ENCODE measurements around the gene AFF2. TPM values are rescaled to one million over a fixed set of nuclear protein-coding genes. Genes with fewer than 3 reads are reported as not detected.

Gene AFF2
- total RNA-seq, 4 donors from 2014 or later = 0.43 to 7.9 (median 4.3) TPM

DNA sequence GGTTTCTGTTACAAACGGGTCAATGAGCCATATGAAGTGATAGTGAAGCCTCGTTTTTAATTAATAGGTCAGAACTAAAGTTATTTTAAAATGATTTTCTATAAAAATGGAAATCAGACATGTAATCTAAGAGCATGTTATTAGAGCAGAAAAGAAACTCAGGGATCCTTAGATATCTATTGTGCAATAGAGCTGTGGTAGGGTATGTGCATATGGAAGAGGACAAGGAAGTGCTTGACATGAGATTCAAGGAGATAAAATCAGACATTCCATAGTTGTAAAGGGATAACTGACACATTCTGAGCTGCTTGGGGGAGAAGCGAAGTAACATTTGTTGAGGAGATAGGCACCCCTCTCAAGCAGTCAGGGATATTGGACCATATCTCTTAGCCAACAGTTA is 143.0 kb downstream of the AFF2 start:
- Histone ChIP-seq H3K4me3 (no peak overlapping the region), H3K27ac (no peak overlapping the region), H3K9me3 (no peaks in the 10 kb centered on the region), H3K36me3 (no peaks in the 10 kb centered on the region), H3K27me3 (no peaks in the 10 kb centered on the region), H3K4me1 (no peaks in the 10 kb centered on the region)
- intact Hi-C loops (cut with DNase I; ENCODE audit: low total_unique reads) = no loop called here
- TF ChIP-seq CTCF (IDR thresholded peaks at IDR 0.05) = no peak
- no peak for TF ChIP-seq POLR2A (IDR thresholded peaks at IDR 0.05)
- DNase-seq = no peak

GRCh38 chrX:148647651-148648050 is 147.2 kb downstream of the AFF2 start:
- Histone ChIP-seq H3K9me3 (no peaks in the 10 kb centered on the region), H3K36me3 (no peaks in the 10 kb centered on the region), H3K4me1 (no peaks in the 10 kb centered on the region), H3K4me3 (no peak overlapping the region), H3K27me3 (no peaks in the 10 kb centered on the region), H3K27ac (no peak overlapping the region)
- intact Hi-C loops (cut with DNase I; ENCODE audit: low total_unique reads) = no loop called here
- TF ChIP-seq CTCF (IDR thresholded peaks at IDR 0.05) = no peak
- no peak for TF ChIP-seq POLR2A (IDR thresholded peaks at IDR 0.05)
- no peak for DNase-seq

DNA sequence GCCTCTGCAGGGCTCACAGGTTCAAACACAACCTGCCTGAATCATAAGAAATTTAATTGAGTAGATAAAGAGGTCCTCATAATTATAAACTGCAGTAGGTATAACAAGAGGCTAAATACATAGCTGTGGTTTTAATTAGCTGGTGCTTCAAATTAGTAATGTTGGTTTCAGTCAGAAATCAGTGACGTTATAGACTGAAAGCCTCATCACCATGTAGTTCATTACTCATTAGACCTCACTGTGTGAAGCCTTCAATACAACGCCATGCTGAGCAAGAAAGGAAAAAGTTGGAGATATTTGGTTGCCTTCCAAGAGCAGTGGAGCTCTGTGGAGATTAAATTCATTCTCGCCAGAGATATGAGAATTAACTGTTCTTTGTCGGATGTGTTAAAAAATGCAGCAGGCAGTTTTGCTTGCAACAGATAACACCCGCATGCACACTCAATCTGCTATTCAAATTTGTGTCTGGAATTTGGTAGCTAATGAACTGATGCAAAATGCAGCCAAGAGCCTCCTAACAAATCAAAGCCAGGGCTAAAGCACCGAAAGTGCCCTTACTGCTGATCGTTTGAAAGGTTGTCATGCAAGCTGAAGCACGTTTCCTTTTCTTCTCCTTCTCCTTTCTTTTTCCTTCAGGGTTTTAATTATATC is 148.9 kb downstream of the AFF2 start:
- no peak overlapping the region for H3K4me3 ChIP-seq
- no peaks in the 10 kb centered on the region for H3K27me3 ChIP-seq
- intact Hi-C loops (cut with DNase I; ENCODE audit: low total_unique reads) = no loop called here
- H3K27ac ChIP-seq = no peak overlapping the region
- H3K9me3 ChIP-seq = no peaks in the 10 kb centered on the region
- no peaks in the 10 kb centered on the region for H3K4me1 ChIP-seq
- no peaks in the 10 kb centered on the region for H3K36me3 ChIP-seq
- TF ChIP-seq POLR2A (IDR thresholded peaks at IDR 0.05) = no peak
- no peak for TF ChIP-seq CTCF (IDR thresholded peaks at IDR 0.05)
- no peak for DNase-seq

DNA sequence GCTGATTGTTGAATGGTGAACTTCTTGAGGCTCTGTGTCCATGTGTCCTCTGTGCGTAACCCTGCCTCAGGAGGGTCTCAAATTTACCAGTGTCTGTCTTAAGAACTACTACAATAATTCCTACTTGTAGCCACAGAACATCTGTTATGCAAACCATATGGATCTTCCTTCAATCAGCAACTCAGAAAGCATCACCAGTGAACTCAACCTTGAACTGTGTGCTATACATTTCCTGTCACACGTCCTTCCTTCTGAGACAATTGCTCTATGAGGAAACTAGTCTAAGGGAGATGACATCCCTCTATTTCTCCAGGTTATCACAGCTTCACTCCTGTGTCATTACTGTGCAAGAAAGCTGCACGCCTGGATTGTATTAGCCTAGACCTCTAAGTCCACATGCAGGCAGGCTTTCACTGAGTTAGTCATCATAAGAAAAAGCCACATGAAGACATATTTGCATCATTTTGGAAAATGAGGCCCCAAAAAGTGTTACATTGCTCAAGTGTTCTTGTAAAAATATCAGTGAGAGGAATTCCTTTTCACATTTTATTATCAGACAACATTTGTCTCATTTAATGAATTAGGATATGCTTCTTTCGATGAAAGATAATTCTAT is 157.8 kb downstream of the AFF2 start:
- Histone ChIP-seq H3K27me3 (no peaks in the 10 kb centered on the region), H3K4me1 (no peaks in the 10 kb centered on the region), H3K9me3 (no peaks in the 10 kb centered on the region)

More for the DNA sequence above, 157.8 kb downstream of the AFF2 start:
- Histone ChIP-seq H3K27ac (no peak overlapping the region), H3K4me3 (no peak overlapping the region), H3K36me3 (no peaks in the 10 kb centered on the region)
- intact Hi-C loops (cut with DNase I; ENCODE audit: low total_unique reads) = no loop called here
- no peak for TF ChIP-seq POLR2A (IDR thresholded peaks at IDR 0.05)
- no peak for TF ChIP-seq CTCF (IDR thresholded peaks at IDR 0.05)
- DNase-seq = no peak

Data from uterus (tissue), 4 donors.